HG03354 (cell line): ENCODE data around the gene AKAP9.
"Not testable (repeated sequence)": the region's sequence is repeated elsewhere in the genome, so short reads cannot be mapped to it uniquely, and the experiment has no call there.

Source experiments
- ATAC-seq: cut with Tn5 transposase; IDR thresholded peaks from one replicate; pipeline ENCODE4 v1.9.1; 2021; ENCODE audit warnings: mild to moderate bottlenecking; ENCODE audit not compliant: unreplicated experiment, poor library complexity, severe bottlenecking

AKAP9 gene

DNA sequence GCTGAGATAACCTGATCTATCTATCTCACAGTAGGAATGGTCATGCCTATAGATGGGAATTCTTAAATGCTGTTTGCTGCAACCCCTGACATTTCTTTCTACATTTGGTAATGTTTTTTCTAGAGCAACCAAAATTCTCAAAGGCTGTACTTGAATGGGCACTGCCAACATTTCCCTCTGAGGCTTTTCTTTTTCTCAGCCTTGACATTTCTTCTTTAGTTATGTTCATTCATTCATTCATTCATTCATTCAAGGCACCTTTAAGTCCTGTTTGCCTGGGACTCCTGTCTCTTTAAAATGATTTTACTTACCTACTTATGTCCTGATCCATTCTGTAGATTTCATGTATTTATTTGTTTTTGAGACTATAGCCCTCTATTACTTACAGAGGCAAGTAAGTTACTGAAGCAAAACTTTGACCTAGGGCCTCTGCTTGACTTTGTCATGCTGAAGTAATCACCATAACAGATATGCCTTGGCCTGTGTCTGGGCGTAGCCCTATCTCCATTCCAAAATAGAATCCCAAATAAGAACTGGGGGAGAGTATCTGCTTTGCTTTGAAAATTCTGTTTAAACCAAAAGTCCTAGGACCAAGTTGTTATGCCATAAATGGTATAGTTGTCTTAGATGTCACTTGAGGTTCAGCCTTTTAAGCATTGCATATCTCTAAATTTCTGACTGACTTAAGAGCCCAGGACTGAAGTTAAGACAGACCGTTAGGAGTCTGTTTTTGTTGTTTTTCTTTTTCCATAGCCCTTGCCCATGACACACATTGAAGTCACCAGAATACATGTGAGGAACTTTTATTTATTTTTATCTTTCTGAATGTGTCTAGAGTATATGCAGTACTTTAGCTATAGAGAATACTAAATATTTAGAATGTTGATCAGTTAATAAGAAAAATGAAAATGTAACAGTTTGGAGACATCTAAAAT is 59.2 kb downstream of the AKAP9 start:
- no peak for ATAC-seq

DNA sequence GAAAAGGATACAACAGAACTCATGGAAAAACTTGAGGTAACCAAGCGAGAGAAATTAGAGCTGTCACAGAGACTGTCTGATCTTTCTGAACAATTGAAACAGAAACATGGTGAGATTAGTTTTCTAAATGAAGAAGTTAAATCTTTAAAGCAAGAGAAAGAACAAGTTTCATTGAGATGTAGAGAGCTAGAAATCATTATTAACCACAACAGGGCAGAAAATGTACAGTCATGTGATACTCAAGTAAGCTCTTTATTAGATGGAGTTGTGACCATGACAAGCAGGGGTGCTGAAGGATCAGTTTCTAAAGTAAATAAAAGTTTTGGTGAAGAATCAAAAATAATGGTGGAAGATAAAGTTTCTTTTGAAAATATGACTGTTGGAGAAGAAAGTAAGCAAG is 62.1 kb downstream of the AKAP9 start:
- ATAC-seq = peak; percentile 69

DNA sequence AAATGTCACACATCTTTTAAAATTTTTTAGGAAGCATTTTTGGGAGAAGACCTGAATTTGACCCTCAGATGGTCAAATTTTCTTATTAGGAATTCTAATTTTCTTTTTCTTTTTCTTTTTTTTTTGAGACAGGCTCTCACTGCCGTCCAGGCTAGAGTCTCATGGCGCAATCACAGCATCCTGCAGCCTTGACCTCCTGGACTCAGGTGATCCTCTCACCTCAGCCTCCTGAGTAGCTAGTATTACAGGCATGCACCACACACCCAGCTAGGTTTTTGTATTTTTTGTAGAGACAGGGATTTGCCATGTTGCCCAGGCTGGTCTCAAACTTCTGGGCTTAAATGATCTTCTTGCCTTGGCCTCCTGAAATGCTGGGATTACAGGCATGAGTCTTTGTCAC is 65.4 kb downstream of the AKAP9 start:
- no peak for ATAC-seq

DNA sequence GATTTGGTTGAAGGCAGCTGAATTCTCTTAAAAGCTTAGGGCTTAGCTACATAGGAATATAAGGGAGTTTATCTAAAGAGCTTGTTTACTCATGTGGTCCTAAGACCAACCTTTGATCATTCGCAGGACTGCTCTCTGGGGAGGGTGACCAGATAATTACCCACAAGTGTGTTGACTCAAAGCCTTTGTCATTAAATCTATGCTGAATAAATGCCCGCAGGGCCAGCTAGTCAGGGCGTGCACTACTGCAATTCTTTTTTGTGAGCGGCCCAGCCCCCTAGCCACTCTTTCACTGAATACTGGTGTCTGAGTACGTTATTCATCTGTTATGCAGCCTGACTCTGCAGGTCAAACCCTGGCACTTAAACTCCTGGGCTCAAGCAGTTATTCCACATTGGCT is 69.6 kb downstream of the AKAP9 start:
- ATAC-seq = no peak

DNA sequence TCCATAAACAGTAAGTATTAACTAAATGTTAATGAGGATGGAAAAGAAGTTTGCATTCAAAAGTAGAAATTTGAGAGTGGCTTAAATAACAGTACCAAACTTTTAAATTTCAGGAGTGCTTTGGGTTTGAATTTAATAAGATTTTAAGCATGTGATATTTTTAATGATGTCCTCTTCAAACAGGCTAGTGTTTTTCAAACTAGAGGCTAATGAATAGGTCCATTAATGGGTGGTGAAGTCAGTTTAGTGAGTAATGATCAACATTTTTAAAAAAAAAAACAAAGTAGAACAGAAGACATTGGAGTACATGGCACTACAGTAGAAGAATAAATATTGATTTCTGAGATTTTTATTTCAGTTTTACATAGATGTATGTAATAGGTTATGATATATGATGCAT is 72.9 kb downstream of the AKAP9 start:
- ATAC-seq = no peak

DNA sequence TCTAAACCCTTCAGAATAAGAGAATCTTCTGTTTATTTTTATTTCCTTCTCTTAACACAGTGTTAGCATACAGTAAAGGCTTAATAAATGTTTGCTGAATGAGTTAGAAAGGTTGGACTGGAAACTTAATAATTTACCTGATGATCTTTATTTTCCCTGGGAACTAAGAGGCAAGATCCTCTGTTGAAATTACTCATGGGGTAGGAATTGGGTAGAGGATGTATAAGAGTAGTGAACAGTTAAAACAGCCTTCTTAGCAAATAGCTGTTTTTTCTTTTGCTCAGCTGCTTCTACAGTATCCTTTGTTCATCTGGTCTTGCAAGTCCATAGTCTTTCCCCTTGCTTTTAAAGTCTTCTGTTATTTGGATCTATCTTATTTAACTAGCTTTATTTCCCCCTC is 80.0 kb downstream of the AKAP9 start:
- ATAC-seq = no peak

DNA sequence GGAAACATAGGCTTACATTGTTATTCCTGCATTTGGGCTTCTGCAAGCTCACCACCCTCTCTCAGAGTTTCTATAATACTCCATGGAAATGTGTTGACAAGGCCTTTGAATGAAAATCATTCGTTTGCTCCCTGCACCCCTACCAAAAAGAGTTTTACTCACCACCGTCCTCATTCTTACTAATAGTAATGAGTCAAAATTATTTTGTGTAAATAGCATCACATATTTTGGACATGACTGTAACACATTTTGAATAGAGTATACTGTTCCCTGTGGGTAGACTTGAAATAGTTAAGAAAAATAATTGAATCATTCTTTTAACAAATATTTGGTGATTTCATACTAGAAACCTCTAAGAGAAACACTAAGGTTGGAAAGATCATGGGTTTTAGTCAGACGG is 84.6 kb downstream of the AKAP9 start:
- no peak for ATAC-seq

DNA sequence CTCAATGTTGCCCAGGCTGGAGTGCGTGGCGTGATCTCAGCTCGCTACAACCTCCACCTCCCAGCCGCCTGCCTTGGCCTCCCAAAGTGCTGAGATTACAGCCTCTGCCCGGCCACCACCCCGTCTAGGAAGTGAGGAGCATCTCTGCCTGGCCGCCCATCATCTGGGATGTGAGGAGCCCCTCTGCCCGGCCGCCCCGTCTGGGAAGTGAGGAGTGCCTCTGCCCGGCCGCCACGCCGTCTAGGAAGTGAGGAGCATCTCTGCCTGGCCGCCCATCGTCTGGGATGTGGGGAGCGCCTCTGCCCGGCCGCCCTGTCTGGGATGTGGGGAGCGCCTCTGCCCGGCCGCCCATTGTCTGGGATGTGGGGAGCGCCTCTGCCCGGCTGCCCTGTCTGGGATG is 86.0 kb downstream of the AKAP9 start:
- ATAC-seq = not testable (repeated sequence)

DNA sequence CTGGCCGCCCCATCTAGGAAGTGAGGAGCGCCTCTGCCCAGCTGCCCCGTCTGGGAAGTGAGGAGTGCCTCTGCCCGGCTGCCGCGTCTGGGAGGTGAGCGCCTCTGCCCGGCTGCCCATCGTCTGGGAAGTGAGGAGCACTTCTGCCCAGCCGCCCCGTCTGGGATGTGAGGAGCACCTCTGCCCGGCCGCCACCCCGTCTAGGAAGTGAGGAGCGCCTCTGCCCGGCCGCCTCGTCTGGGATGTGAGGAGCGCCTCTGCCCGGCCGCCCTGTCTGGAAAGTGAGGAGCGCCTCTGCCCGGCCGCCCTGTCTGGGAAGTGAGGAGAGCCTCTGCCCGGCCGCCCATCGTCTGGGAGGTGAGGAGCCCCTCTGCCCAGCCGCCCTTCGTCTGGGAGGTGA is 86.5 kb downstream of the AKAP9 start:
- not testable (repeated sequence) for ATAC-seq

DNA sequence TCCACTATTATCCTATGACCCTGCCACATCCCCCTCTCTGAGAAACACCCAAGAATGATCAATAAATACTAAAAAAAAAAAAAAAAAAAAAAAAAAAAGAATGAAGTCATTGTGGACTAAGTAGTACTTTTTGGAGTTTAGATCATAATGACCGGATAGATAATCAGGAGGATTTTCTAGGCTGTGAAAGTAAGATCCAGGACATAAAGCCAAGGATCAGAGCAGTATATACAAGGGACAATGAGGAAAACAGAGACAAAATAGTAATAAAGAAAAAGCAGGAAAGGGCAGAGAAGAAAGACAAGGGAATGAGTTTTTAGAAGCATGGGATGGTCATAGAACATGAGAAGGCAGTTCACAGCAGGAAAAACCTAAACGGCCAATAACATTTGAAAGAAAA is 87.6 kb downstream of the AKAP9 start:
- no peak for ATAC-seq

DNA sequence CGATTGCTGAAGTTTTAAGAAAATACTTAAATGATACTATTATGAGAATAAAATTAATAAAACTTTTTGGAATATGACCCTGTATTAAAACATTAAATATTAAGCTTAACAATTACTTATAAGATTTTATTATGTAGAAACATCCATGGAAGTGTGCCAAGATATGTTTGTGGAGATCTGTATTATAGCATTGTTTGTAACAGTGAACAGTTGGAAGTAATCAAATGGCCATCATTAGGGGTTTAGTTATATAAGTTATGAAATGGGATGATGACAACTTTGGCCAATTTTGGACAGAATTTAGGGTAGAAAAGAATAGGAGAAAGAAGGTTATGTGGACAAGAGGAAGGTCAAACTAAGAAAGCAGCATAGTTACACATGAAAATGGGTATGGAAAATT is 88.0 kb downstream of the AKAP9 start:
- ATAC-seq = no peak

DNA sequence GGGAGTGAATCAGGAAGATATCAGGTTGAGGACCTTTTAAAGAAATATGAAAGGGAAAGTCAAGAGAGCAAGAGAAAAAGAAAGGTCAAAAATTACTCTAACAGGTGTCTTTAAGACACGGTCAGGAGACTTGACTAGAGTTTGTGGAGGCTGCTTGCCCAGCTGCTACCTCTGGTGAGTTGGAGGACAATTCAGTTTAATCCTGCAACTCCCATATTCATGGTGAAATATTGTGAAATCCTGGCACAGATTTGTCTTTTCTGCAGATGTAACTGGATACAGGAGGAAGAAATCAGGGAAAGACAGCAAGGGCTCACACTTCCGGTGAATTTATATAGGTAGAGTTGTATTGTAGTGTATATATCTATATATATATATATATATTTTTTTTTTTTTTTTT is 93.5 kb downstream of the AKAP9 start:
- no peak for ATAC-seq

DNA sequence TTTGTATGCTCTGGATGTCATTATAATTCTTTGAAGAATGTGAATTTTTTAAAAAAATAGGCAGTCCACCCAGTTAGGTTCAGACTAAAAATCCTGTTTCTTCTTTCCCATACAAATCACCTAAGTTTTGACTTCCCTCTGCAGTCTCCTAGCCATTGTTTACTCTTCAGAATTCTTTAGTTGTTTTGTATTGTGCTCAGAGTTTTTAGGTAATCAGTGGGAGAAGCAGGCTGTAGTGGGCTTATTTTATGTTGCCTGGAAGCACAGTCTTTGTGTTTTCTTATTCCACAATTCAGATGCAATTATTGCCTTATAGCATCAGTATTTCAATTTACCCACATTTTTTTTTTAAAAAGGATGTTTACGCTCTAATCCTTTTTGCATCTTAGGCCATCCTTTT is 94.9 kb downstream of the AKAP9 start:
- ATAC-seq = no peak

DNA sequence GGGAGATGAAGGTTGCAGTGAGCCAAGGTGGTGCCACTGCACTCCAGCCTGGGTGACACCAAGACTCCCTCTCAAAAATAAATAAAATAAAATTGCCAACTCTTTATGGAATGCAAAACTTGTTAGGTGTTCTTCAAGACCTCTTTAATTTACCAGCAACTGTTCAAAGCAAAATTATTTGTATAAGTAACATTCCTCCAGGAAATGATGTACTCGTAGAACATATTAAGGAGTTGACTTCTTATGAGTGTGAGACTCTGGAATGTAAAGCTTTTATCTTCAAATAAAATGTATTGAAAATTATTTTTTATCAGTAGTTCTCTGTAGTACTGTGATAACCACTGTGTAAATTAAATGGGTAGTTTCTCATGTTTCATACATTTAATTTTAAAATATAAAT is 99.2 kb downstream of the AKAP9 start:
- no peak for ATAC-seq

DNA sequence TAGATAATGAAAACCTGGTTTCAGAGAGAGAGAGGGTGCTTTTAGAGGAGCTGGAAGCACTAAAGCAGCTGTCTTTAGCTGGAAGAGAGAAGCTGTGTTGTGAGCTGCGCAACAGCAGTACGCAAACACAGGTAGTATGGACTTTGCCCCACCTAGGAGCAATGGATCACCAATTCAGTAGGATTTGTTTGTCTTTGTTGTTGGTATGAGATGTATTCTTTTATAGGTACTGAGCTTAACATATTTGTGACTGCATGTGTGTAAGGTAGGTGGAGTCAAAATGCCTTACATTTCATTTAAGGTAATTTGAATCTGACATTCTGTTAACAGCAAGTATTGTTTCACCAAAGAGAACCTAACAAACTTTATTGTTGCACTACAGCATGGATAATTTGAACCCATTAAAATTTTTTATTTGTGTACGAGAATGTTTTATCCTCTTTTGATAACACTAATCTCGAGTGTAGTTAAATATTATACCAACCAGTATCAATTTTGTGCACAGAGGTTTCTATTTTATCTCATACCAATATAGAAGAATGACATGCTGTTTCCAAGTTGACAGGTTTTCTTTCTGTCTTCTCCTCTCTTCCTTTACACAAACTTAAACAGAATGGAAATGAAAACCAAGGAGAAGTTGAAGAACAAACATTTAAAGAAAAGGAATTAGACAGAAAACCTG is 101.5 kb downstream of the AKAP9 start:
- no peak for ATAC-seq

DNA sequence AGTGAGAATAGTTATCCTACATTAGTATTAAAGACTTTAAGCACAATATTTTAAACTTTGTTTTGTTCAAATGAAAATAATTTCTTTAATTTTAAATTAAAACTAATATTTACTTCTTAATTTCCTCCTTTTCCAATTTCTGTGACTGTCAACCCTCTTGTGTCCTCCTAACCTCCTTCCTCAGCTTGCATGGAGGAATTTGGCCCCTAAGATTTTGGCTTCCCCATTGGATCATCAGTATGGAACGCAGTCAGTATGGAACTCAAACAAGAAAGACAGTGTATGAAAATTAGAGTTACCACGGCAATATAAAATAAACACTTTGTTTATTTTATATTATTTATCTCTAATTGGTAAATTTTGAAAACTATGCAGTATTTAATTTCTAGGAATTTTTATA is 102.4 kb downstream of the AKAP9 start:
- ATAC-seq = no peak

DNA sequence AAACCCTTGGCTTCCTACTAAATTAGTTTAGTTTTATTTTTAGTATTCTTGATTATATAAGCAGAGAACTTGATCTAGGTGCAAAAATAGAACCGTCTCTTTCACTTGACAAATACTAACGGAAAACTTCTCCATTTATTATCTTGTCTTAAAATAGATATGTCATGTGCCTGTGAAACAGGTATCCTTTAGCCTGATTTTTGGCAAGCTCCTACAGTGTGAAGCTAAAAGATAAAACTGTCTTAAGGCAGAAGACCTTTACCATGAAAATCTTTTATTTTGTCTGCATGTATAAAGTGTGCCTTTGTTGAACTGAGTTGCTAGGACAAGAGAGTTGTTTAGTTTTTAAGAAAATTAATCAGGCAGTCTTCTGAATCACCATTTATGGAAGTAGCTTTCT is 103.0 kb downstream of the AKAP9 start:
- no peak for ATAC-seq

DNA sequence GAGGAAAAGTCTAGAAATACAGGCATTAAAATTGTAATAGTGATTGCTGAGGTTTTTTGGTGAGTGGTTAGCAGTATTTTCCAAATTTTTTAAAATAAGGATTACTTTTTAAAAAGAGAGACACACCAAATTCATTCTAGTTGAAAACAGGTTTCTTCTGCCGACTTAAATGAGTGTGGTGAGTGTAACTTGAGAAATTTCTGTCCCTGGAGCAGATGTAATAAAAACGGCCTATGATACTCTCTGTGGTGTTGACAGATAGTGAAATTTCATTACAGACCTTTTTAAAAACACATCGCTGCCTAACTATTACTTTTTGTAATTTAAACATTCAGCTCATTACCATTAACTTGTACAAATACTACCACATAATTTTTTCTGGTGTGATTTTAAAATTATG is 103.5 kb downstream of the AKAP9 start:
- ATAC-seq = no peak

DNA sequence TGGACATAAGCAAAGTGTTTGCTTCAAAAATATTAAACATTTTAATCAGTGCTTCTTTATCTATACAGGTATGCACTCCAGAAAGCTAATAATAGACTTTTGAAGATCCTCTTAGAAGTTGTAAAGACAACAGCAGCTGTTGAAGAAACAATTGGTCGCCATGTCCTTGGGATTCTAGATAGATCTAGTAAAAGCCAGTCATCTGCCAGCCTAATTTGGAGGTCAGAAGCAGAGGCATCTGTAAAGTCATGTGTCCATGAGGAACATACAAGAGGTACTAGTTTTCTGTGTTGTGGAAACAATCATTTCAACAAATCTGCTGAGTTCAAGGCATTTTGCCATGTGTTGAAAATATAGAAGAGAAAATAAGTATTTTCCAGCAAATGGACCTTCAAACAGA is 104.3 kb downstream of the AKAP9 start:
- ATAC-seq = no peak

DNA sequence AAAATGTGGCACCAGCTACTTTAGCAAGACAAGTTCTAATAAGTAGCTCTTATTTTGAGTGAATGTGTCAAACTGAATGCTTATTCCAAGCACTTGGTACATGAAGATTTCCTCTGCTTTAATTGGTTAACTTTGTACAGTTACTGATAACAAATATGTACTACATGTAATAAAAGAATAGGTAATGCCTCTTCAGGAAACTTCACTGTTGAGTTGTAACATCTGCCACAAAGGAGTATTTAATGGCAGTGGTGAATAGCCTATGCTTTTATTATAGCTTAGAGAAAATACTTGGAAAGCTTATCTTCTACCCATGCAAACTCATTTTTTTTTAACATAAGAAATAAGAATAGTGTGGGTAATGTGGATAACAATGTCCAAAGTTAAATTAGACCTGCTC is 111.0 kb downstream of the AKAP9 start:
- no peak for ATAC-seq

DNA sequence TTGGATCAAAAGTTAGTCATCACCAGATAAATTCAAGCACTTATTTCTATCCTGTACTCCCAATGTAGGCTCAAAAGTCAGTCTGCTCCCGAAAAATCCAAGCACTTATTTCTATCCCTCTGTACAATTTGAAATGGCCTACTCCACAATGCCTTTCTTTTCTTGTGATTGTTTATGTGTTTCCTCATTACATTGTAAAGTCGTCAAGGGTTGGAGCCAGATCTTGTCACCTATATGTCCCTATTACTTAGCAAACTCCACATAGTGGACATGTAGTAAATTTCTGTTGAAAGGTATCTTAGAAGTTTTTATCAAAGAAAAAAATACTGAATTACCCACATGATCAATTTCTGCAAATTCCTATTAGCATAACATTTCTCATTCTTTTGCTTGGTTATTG is 111.5 kb downstream of the AKAP9 start:
- no peak for ATAC-seq
